ENCODE measurements around the gene GADD45GIP1.

DNA sequence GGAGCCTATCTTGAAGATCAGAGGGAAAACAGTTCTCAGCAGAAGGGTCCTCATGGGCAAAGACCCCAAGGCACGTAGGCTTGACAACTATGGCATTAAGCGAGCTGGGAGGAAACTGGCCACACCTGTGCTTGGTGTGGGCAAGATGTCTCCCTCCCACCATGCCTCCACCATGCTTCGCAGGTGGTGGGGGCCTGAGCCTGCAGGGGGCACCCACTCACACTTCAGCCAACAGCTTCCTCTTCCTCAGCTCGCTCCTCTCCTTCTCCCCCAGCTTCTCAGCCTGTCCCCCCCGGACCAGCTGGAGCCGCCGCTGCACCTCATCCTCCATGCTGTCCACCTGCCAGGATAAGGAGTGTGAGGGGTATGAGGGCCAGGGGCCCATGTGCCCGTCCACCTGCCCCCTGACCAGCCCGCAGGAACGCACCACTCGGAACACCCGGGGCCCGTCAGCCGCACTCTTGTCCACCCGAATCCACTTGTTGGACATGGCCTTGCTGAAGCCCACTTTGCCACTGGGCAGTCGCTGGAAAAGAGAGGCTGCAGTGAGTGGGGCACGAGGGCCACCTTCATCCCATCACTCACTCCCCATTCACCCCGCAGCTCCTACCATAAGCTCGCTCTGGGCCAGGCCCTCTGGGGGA, 26.9 kb downstream of the GADD45GIP1 start:
- TF ChIP-seq POLR2A (IDR thresholded peaks at IDR 0.05) (no peak), POLR2AphosphoS5 (IDR thresholded peaks at IDR 0.05) (no peak)
- TF ChIP-seq, protein P1, sequence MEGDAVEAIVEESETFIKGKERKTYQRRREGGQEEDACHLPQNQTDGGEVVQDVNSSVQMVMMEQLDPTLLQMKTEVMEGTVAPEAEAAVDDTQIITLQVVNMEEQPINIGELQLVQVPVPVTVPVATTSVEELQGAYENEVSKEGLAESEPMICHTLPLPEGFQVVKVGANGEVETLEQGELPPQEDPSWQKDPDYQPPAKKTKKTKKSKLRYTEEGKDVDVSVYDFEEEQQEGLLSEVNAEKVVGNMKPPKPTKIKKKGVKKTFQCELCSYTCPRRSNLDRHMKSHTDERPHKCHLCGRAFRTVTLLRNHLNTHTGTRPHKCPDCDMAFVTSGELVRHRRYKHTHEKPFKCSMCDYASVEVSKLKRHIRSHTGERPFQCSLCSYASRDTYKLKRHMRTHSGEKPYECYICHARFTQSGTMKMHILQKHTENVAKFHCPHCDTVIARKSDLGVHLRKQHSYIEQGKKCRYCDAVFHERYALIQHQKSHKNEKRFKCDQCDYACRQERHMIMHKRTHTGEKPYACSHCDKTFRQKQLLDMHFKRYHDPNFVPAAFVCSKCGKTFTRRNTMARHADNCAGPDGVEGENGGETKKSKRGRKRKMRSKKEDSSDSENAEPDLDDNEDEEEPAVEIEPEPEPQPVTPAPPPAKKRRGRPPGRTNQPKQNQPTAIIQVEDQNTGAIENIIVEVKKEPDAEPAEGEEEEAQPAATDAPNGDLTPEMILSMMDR (IDR thresholded peaks at IDR 0.05), result no peak
